ENCODE measurements around the gene RHOBTB3.

GRCh38 chr5:95718203-95718602 is 12.9 kb upstream of the RHOBTB3 start:
- TF ChIP-seq CTCF (IDR thresholded peaks at IDR 0.05) (no peak), POLR2A (IDR thresholded peaks at IDR 0.05) (no peak)
